ENCODE results near the gene MIX23.

Gene MIX23

DNA sequence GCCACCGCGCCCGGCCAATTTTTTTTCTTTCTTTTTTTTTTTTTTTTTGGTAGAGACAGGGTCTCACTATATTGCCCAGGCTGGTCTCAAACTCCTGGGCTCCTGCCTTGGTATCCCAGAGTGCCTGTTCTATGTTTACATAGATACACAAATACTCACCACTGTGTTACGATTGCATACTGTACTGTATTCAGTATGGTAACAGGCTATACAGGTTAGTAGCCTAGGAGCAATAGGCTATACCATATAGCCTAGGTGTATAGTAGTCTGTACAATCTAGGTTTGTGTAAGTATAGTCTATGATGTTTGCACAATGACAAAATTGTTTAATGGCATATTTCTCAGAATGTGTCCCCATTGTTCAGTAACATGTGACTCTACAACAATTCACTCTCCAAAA is 31.4 kb downstream of the MIX23 start:
- DNase-seq (ENCODE audit: low read depth) = no peak

- no peak for DNase-seq (ENCODE audit: low read depth)
Observed at GRCh38 chr3:122350814-122351418, 32.1 kb downstream of the MIX23 start.

GRCh38 chr3:122349171-122349570 is 33.9 kb downstream of the MIX23 start:
- no peak for DNase-seq (ENCODE audit: low read depth)

- no peak for DNase-seq (ENCODE audit: low read depth)
Observed at GRCh38 chr3:122343654-122344053, 39.4 kb downstream of the MIX23 start.

DNA sequence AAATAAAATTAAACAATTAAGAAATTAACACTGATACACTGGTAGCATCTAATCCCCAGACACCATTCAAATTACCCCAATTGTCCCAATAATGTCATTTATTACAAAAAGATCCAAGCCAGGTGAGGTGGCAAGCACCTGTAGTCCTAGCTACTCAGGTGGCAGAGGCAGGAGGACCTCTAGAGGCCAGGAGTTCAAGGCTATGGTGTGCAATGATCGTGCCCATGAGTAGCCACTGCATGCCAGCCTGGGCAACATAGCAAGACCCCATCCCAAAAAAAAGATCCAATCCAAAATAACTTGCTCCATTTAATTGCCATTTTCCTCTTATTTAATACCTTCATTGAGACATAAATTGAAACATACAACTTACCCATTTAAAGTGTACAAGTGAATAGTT is 40.2 kb downstream of the MIX23 start:
- DNase-seq (ENCODE audit: low read depth) = no peak

- DNase-seq (ENCODE audit: low read depth) = no peak
Observed at GRCh38 chr3:122332551-122332950, 50.5 kb downstream of the MIX23 start.

GRCh38 chr3:122331886-122332285 is 51.1 kb downstream of the MIX23 start:
- DNase-seq (ENCODE audit: low read depth) = no peak

DNA sequence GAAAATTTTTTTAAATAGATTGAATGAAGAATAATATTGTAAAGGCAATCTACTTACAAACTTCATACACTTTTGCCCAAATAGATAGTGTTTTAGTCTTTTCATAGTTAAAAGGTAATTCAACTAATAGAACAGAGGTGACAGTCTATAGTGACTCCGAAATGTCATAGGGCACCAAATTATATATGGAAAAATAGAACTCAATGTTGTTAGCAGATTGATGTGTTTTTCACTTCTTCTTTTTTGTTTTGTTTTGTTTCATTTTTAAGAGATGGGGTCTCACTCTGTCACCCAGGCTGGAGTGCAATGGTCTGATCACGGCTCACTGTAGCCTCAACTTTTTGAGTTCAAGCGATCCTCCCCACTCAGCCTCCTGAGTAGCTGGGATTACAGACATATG is 57.3 kb downstream of the MIX23 start:
- DNase-seq (ENCODE audit: low read depth) = no peak

DNA sequence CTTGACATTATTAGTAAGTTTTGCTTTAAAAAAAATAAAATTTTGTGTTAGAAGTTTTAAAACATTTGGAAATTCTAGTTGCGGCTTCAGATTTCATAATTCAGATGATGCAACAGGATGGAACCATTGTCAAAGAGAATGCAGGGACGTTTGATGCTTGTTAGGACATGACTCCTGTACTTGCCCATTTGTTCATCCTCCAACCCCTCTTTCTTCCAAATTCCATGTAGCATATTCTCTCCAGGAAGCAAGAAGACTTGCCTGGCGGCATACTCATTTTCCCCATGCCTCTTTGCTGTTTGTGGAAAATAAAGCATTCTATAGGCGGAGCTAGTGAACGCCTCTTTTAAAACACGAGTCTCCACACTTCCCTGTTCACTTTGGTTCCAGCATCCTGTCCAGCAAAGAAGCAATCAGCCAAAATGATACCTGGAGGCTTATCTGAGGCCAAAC is 58.1 kb downstream of the MIX23 start, which contains the start of gene CSTA:
Gene CSTA, plus strand, starts transcription at position 378 of the 453 bp plus-strand sequence. Its CDS starts 45 bp downstream, at position 423.
- no peak for DNase-seq (ENCODE audit: low read depth)

GRCh38 chr3:122322095-122323075 is 60.6 kb downstream of the MIX23 start:
- DNase-seq (ENCODE audit: low read depth) = no peak

GRCh38 chr3:122318620-122319019 is 64.4 kb downstream of the MIX23 start:
- DNase-seq (ENCODE audit: low read depth) = no peak

DNA sequence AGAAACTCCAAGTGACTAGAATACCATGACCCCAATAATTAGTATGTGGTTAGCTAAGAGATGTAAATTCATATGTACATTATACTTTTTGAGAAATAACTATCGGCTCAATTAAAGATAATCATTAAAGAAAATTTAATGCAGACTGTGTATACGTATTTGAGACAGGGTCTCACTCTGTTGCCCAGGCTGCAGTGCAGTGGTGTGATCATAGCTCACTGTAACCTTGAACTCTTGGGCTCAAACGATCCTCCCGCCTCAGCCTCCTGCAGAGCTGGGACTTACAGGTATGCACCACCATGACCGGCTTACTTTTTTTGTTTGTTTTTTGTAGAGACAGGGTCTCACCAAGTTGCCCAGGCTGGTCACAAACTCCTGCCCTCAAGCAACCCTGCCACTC is 66.7 kb downstream of the MIX23 start:
- no peak for DNase-seq (ENCODE audit: low read depth)

- DNase-seq (ENCODE audit: low read depth) = no peak
Observed at GRCh38 chr3:122315619-122316018, 67.4 kb downstream of the MIX23 start.

- no peak for DNase-seq (ENCODE audit: low read depth)
Observed at GRCh38 chr3:122314228-122314876, 68.7 kb downstream of the MIX23 start.

- DNase-seq (ENCODE audit: low read depth) = no peak
Observed at GRCh38 chr3:122313281-122313680, 69.8 kb downstream of the MIX23 start.

- no peak for DNase-seq (ENCODE audit: low read depth)
Observed at GRCh38 chr3:122312826-122313225, 70.2 kb downstream of the MIX23 start.

GRCh38 chr3:122310361-122310760 is 72.7 kb downstream of the MIX23 start:
- no peak for DNase-seq (ENCODE audit: low read depth)
